Activated CD8-positive, alpha-beta T cell treated with anti-CD3 and anti-CD28 coated beads for 36 hours (primary cell): Measurements from ENCODE around the gene HAUS2. TPM values are rescaled to one million over a fixed set of nuclear protein-coding genes. Genes with fewer than 3 reads are reported as not detected.

Experiments
- ATAC-seq: fragments of 200-7000 bp; cut with Tn5 transposase; one replicate; pipeline ENCODE4 v1.10.0; 2021; ENCODE audit warnings: mild to moderate bottlenecking, moderate library complexity
- CTCF ChIA-PET: fragments of 350-600 bp; sonication (Branson Sonifier 250); formaldehyde crosslinking; loops from one replicate; lab custom pipeline; 2021; ENCODE audit warnings: antibody characterized with exemption; lab: Charles Lee
- POLR2A ChIA-PET: fragments of 350-600 bp; sonication (Branson Sonifier 250); formaldehyde crosslinking; loops from one replicate; lab custom pipeline; 2021; ENCODE audit warnings: antibody characterized with exemption; lab: Charles Lee
- DNase-seq: peaks from one replicate; pipeline ENCODE4 v3.0.0-alpha.2; 2020
- H3K27ac Mint-ChIP-seq: one replicate; pipeline ENCODE4 v1.8.0; 2021; ENCODE audit warnings: mild to moderate bottlenecking, mixed read lengths
- H3K27me3 Mint-ChIP-seq: one replicate; pipeline ENCODE4 v1.8.0; 2021; ENCODE audit warnings: mixed read lengths
- H3K36me3 Mint-ChIP-seq: one replicate; pipeline ENCODE4 v1.8.0; 2021; ENCODE audit warnings: low read depth, mixed read lengths
- H3K4me1 Mint-ChIP-seq: one replicate; pipeline ENCODE4 v1.8.0; 2021; ENCODE audit warnings: low read depth, mixed read lengths
- H3K4me3 Mint-ChIP-seq: one replicate; pipeline ENCODE4 v1.8.0; 2021; ENCODE audit warnings: mild to moderate bottlenecking, moderate library complexity, mixed read lengths
- H3K9me3 Mint-ChIP-seq: one replicate; pipeline ENCODE4 v1.8.0; 2021; ENCODE audit warnings: mixed read lengths
- CTCF ChIP-seq: fragments of 200-600 bp; IDR thresholded peaks from one replicate; pipeline ENCODE4 v1.8.0; 2022; ENCODE audit warnings: antibody characterized with exemption, mild to moderate bottlenecking
- intact Hi-C: fragments of 100-400 bp; cut with micrococcal nuclease; formaldehyde crosslinking; loops from one replicate; pipeline ENCODE4 v1.10.0; 2022
- total RNA-seq, 2 experiments: library from RNA; stranded (reverse); gene quantifications; one replicate each; pipeline ENCODE4 v1.2.3, GENCODE V29; 2021

Gene HAUS2
- total RNA-seq, 2 experiments from 2014 or later, result 45.3 to 48.8 TPM

DNA sequence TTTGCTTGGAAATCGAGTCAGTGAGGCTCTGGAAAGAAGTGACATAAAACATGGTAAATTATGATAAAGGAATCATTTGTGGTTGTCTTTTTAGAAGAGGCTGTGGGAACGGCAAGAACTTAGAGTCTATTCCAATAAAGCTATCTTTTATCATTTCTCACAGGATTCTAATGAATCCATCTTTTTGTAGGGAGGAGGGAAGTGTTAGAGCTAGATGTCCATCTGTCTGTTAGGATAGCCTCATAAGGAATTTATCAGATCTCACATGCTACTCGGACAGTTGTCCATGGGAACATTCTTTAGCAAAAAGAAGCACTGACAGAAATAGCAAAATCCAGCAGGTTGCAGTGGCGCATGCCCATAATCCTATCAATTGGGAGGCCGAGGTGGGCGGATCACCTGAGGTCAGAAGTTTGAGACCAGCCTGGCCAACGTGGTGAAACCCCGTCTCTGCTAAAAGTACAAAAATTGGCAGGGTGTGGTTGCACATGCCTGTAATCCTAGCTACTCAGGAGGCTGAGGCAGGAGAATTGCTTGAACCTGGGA is 63.8 kb downstream of the HAUS2 start:
- H3K27me3 Mint-ChIP-seq, result no peaks in the 10 kb centered on the region
- ATAC-seq (no peak), DNase-seq (no peak)
- no peak overlapping the region for H3K4me3 Mint-ChIP-seq
- intact Hi-C loops, result no loop called here
- no peak for TF ChIP-seq CTCF
- H3K36me3 Mint-ChIP-seq, result no peaks in the 10 kb centered on the region
- CTCF ChIA-PET, result no interaction called here
- H3K27ac Mint-ChIP-seq, result no peak overlapping the region
- POLR2A ChIA-PET, result no interaction called here
- H3K4me1 Mint-ChIP-seq, result peaks cover 17% of the 10 kb centered on the region
- no peaks in the 10 kb centered on the region for H3K9me3 Mint-ChIP-seq

DNA sequence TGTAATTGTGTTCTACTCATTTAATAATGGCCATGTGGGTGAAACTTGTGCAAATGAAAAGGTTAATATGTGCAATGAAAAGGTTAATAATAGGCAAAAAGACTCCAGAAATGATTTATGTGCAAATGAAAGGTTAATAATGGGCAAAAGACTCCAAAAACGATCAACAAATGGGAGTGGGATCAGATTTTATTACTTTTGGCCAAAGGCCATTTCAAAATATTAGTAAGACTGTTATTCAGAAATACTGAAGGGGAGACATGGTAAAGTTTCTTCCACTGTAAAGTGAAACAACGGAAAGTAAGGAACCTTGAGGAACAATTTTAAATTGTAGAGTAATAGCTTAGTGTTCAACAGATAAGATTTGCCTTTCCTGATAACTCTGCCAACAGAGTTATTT is 67.5 kb downstream of the HAUS2 start:
- Mint-ChIP-seq H3K27me3 (no peaks in the 10 kb centered on the region), H3K4me3 (no peak overlapping the region), H3K4me1 (peaks cover 3% of the 10 kb centered on the region), H3K36me3 (no peaks in the 10 kb centered on the region), H3K9me3 (no peaks in the 10 kb centered on the region), H3K27ac (no peak overlapping the region)
- ChIA-PET CTCF (no interaction called here), POLR2A (no interaction called here)
- ATAC-seq (no peak), DNase-seq (no peak)
- no peak for TF ChIP-seq CTCF
- intact Hi-C loops, result no loop called here

Other genes starting within 250 kb of the HAUS2 start
- 1 to 10 TPM; 3.3 to 3.5 TPM for gene CAPN3, start 189.3 kb upstream of the HAUS2 start, total RNA-seq
- gene ZNF106, start 57.7 kb upstream of the HAUS2 start, total RNA-seq, result 10 to 100 TPM; 46.4 to 46.6 TPM
- 10 to 100 TPM; 31.2 to 33.1 TPM for gene SNAP23, start 53.2 kb upstream of the HAUS2 start, total RNA-seq
- gene LRRC57, start within 50 bp of the HAUS2 start, total RNA-seq, result 10 to 100 TPM; 13.7 to 15.1 TPM
- gene STARD9, start 26.8 kb downstream of the HAUS2 start, total RNA-seq, result 1 to 10 TPM; 4.8 to 6.4 TPM
- gene CDAN1, start 188.3 kb downstream of the HAUS2 start, total RNA-seq, result 10 to 100 TPM; 18.3 to 19.0 TPM